Panc1 (cell line): Measurements from ENCODE around the gene BCAM. TPM values are rescaled to one million over a fixed set of nuclear protein-coding genes. Genes with fewer than 3 reads are reported as not detected.
"Not testable (repeated sequence)": the region's sequence is repeated elsewhere in the genome, so short reads cannot be mapped to it uniquely, and the experiment has no call there.

ENCODE experiments used
- ATAC-seq: fragments of 200-7000 bp; cut with Tn5 transposase; 2 replicates; pipeline ENCODE4 v1.9.1; 2020; ENCODE audit warnings: mild to moderate bottlenecking, moderate library complexity
- BruUV-seq: library from RNA; stranded (reverse); fragments of 400-500 nt; replicated peaks from 2 replicates; lab custom pipeline; 2021; lab: Mats Ljungman, UMichigan
- CTCF ChIA-PET: fragments of 300-600 bp; sonication (Branson Sonifier 250); formaldehyde crosslinking; loops from one replicate; lab custom pipeline; 2022; ENCODE audit warnings: antibody characterized with exemption; lab: Charles Lee
- POLR2A ChIA-PET: fragments of 300-600 bp; sonication (Branson Sonifier 250); formaldehyde crosslinking; loops from one replicate; lab custom pipeline; 2022; ENCODE audit warnings: antibody characterized with exemption; lab: Charles Lee
- DNase-seq: peaks from one replicate; pipeline ENCODE4 v3.0.0-alpha.2; 2010; ENCODE audit warnings: low read depth, low spot score
- H3K27ac ChIP-seq: 2 replicates; pipeline ENCODE4 v1.5.1; 2011; ENCODE audit warnings: mild to moderate bottlenecking, low read length, inconsistent platforms
- H3K27me3 ChIP-seq: fragments of 200-500 bp; sonication (Bioruptor generic); 2 replicates; pipeline ENCODE4 v1.6.0; 2014; ENCODE audit warnings: low read length, inconsistent platforms; ENCODE audit not compliant: control insufficient read depth, insufficient read depth
- H3K36me3 ChIP-seq: fragments of 200-500 bp; sonication (Bioruptor generic); 2 replicates; pipeline ENCODE4 v1.5.1; 2014; ENCODE audit warnings: inconsistent platforms, mild to moderate bottlenecking, low read length, moderate library complexity; ENCODE audit not compliant: control insufficient read depth, insufficient read depth
- H3K4me1 ChIP-seq: 2 replicates; pipeline ENCODE4 v1.5.1; 2011; ENCODE audit warnings: inconsistent platforms, mild to moderate bottlenecking, low read length, moderate library complexity; ENCODE audit not compliant: control insufficient read depth, insufficient read depth
- H3K4me3 ChIP-seq, 2 experiments: 2 replicates each; pipeline ENCODE4 v1.5.1; 2011 to 2012; ENCODE audit warnings: low read depth in 2 of 2, low read length in 2 of 2, mild to moderate bottlenecking in 2 of 2, inconsistent platforms in 1 of 2, moderate library complexity in 1 of 2
- H3K9me3 ChIP-seq: fragments of 200-500 bp; sonication (Bioruptor generic); 2 replicates; pipeline ENCODE4 v1.5.1; 2014; ENCODE audit warnings: low read depth, mild to moderate bottlenecking, inconsistent platforms, low read length, moderate library complexity; ENCODE audit not compliant: control insufficient read depth, insufficient read depth
- CTCF ChIP-seq: fragments of 450-650 bp; IDR thresholded peaks from 2 replicates; pipeline ENCODE4 v1.5.1; 2017; ENCODE audit warnings: mild to moderate bottlenecking
- POLR2AphosphoS5 ChIP-seq: IDR thresholded peaks from 2 replicates; pipeline ENCODE4 v1.6.1; 2012; ENCODE audit warnings: mild to moderate bottlenecking, low read depth, low read length, moderate library complexity
- REST ChIP-seq, 2 experiments: IDR thresholded peaks; 2 replicates each; pipeline ENCODE4 v1.6.1; 2011 to 2012; ENCODE audit warnings: low read depth in 2 of 2, control low read depth in 1 of 2, low read length in 1 of 2, mild to moderate bottlenecking in 1 of 2, moderate library complexity in 1 of 2; ENCODE audit not compliant: insufficient read depth in 1 of 2
- SIN3A ChIP-seq: IDR thresholded peaks from 2 replicates; pipeline ENCODE4 v1.6.1; 2012; ENCODE audit warnings: low read depth, mild to moderate bottlenecking, low read length, moderate library complexity, borderline replicate concordance; ENCODE audit not compliant: insufficient read depth
- TCF7L2 ChIP-seq: IDR thresholded peaks from 2 replicates; pipeline ENCODE4 v1.6.1; 2011; ENCODE audit warnings: mild to moderate bottlenecking, low read depth, low read length, inconsistent platforms
- in situ Hi-C: cut with HindIII; loops from 2 replicates; pipeline ENCODE4 v1.10.0; 2016; ENCODE audit warnings: low sequenced_read_pairs, low pct_unique_long_range_greater_than_20kb
- intact Hi-C: fragments of 100-400 bp; cut with micrococcal nuclease; formaldehyde crosslinking; loops from one replicate; pipeline ENCODE4 v1.10.0; 2022; ENCODE audit not compliant: unreplicated experiment
- total RNA-seq: library from RNA; stranded (reverse); gene quantifications from one replicate; pipeline ENCODE4 v1.2.1, GENCODE V29; 2021; ENCODE audit not compliant: unreplicated experiment

BCAM gene
- total RNA-seq, 1 experiment from 2014 or later: 21.5 TPM

- TF ChIP-seq SIN3A (no peak), TCF7L2 (no peak), CTCF (no peak), POLR2AphosphoS5 (no peak), REST (IDR thresholded peaks at IDR 0.05; ENCODE audit: insufficient read depth in 1 of 2, low read depth in 2 of 2, low read length in 1 of 2) (no peak)
- POLR2A ChIA-PET: no interaction called here
- no TSS peak for BruUV-seq
- CTCF ChIA-PET: no interaction called here
- DNase-seq (no peak), ATAC-seq (no peak)
- H3K9me3 ChIP-seq: no peaks in the 10 kb centered on the region
- in situ Hi-C loops: no loop called here
- peaks cover 5% of the 10 kb centered on the region for H3K4me1 ChIP-seq
- H3K4me3 ChIP-seq: no peak overlapping the region
- H3K36me3 ChIP-seq: no peaks in the 10 kb centered on the region
- no peak overlapping the region for H3K27ac ChIP-seq
- H3K27me3 ChIP-seq: no peaks in the 10 kb centered on the region
- intact Hi-C loops: no loop called here
Observed at GRCh38 chr19:44779150-44779549, 29.8 kb upstream of the BCAM start.

DNA sequence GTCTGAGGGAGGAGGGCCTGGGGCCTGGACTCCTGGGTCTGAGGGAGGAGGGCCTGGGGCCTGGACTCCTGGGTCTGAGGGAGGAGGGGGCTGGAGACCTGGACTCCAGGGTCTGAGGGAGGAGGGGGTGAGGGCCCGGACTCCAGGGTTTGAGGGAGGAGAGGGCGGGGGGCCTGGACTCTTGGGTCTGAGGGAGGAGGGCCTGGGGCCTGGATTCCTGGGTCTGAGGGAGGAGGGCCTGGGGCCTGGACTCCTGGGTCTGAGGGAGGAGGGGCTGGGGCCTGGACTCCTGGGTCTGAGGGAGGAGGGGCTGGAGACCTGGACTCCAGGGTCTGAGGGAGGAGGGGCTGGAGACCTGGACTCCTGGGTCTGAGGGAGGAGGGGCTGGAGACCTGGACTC lies 27.2 kb upstream of the BCAM start:
- H3K9me3 ChIP-seq, H3K27me3 ChIP-seq, H3K36me3 ChIP-seq, H3K4me3 ChIP-seq, intact Hi-C loops, BruUV-seq, in situ Hi-C loops, H3K4me1 ChIP-seq, ATAC-seq, DNase-seq, POLR2A ChIA-PET, H3K27ac ChIP-seq: not testable (repeated sequence)
- CTCF ChIA-PET: interaction anchor here (0.7 kb wide), 1 partner anchor 41 kb away, joined by 3 read pairs; no protein-coding TSS in a partner anchor

DNA sequence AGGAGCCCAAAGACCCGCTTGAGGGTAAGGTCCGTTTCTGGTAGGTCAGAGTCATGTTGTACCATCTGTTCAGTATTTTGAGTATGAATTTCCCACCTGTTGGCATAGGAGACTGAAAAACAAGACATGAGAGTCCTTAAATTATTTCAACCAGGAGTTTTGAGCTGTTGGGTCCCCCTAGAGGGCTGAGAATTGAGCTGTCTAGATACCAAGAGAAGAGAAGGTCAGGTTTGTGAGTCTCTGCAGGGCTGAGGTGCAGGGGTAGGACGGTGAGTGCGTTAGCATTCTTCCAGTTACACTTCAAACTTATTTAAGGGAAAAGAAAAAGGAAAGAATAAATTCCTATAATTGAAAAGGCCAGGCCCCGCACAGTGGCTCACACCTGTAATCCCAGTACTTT lies 26.2 kb upstream of the BCAM start:
- Histone ChIP-seq H3K27ac (no peak overlapping the region), H3K4me1 (no peaks in the 10 kb centered on the region), H3K4me3 (no peak overlapping the region), H3K36me3 (no peaks in the 10 kb centered on the region), H3K9me3 (no peaks in the 10 kb centered on the region), H3K27me3 (no peaks in the 10 kb centered on the region)
- no peak for DNase-seq
- ATAC-seq: peak; percentile 51
- ChIA-PET POLR2A (no interaction called here), CTCF (interaction anchor here (0.5 kb wide), 1 partner anchor 15 kb away, joined by 5 read pairs; no protein-coding TSS in a partner anchor)
- intact Hi-C loops: no loop called here
- BruUV-seq: no TSS peak
- in situ Hi-C loops: no loop called here
- peak; percentile 36; the same call in 1 of the 2 replicates for TF ChIP-seq CTCF
- no peak for TF ChIP-seq POLR2AphosphoS5
